SU-DHL-6 (cell line): ENCODE results near the gene REXO1.

Experiments
- H2AFZ ChIP-seq: fragments of 200-600 bp; sonication (generic); 2 replicates; pipeline ENCODE4 v1.6.1; 2014; ENCODE audit warnings: low read depth, mild to moderate bottlenecking, moderate library complexity, mixed read lengths, antibody characterized with exemption, low read length; ENCODE audit not compliant: severe bottlenecking
- H3F3A ChIP-seq: fragments of 200-600 bp; shearing (Covaris generic); 2 replicates; pipeline ENCODE4 v1.6.0; 2016; ENCODE audit warnings: antibody characterized with exemption, mild to moderate bottlenecking; ENCODE audit not compliant: insufficient read depth
- H3K27ac ChIP-seq: fragments of 200-600 bp; sonication (generic); 2 replicates; pipeline ENCODE4 v1.5.1; 2016; ENCODE audit warnings: low read depth, mild to moderate bottlenecking, low read length, moderate library complexity, mixed read lengths
- H3K27me3 ChIP-seq: fragments of 200-600 bp; sonication (generic), shearing (Covaris generic); 2 replicates; pipeline ENCODE4 v1.6.0; 2014; ENCODE audit warnings: mild to moderate bottlenecking, low read length
- H3K36me3 ChIP-seq: fragments of 200-600 bp; sonication (generic); 2 replicates; pipeline ENCODE4 v1.6.1; 2014; ENCODE audit warnings: mild to moderate bottlenecking, low read length, mixed read lengths
- H3K4me2 ChIP-seq: fragments of 300-600, 200-600 bp; shearing (Covaris generic), sonication (generic); 2 replicates; pipeline ENCODE4 v1.6.0; 2014; ENCODE audit warnings: low read length, low read depth, mild to moderate bottlenecking; ENCODE audit not compliant: poor library complexity, severe bottlenecking
- H3K4me3 ChIP-seq: fragments of 200-600 bp; sonication (generic); 2 replicates; pipeline ENCODE4 v1.5.1; 2014; ENCODE audit warnings: antibody characterized with exemption, low read length, mild to moderate bottlenecking, mixed read lengths; ENCODE audit not compliant: insufficient read depth, poor library complexity, severe bottlenecking
- H3K79me2 ChIP-seq: fragments of 200-600 bp; sonication (generic); 2 replicates; pipeline ENCODE4 v1.6.1; 2014; ENCODE audit warnings: mild to moderate bottlenecking, low read length, moderate library complexity; ENCODE audit not compliant: insufficient read depth
- H3K9ac ChIP-seq: fragments of 200-600 bp; sonication (generic); 2 replicates; pipeline ENCODE4 v1.7.0; 2014; ENCODE audit warnings: mild to moderate bottlenecking, low read length
- H3K9me2 ChIP-seq: fragments of 200-600 bp; sonication (generic); replicated peaks from 2 replicates; pipeline ENCODE4 v1.6.1; 2014; ENCODE audit warnings: low read length; ENCODE audit not compliant: insufficient read depth
- H3K9me3 ChIP-seq: fragments of 200-600 bp; sonication (generic); 2 replicates; pipeline ENCODE4 v1.6.1; 2014; ENCODE audit warnings: low read length, mixed read lengths; ENCODE audit not compliant: insufficient read depth
- H4K20me1 ChIP-seq: fragments of 200-600 bp; sonication (generic); 2 replicates; pipeline ENCODE4 v1.6.1; 2014; ENCODE audit warnings: low read depth, mild to moderate bottlenecking, antibody characterized with exemption, low read length, moderate library complexity, mixed read lengths
- EZH2phosphoT487 ChIP-seq: fragments of 200-600 bp; sonication (generic), shearing (Covaris generic); conservative IDR thresholded peaks from 2 replicates; pipeline ENCODE4 v1.6.1; 2018; ENCODE audit warnings: mild to moderate bottlenecking, antibody characterized with exemption, low read length, moderate library complexity, mixed read lengths
- TF ChIP-seq, protein P1 (sequence below): fragments of 200-600 bp; sonication (generic); IDR thresholded peaks from one replicate; pipeline ENCODE4 v1.5.1; 2017; ENCODE audit warnings: antibody characterized with exemption, mild to moderate bottlenecking, low read length, moderate library complexity; ENCODE audit not compliant: insufficient read depth, poor library complexity, severe bottlenecking

Gene REXO1

DNA sequence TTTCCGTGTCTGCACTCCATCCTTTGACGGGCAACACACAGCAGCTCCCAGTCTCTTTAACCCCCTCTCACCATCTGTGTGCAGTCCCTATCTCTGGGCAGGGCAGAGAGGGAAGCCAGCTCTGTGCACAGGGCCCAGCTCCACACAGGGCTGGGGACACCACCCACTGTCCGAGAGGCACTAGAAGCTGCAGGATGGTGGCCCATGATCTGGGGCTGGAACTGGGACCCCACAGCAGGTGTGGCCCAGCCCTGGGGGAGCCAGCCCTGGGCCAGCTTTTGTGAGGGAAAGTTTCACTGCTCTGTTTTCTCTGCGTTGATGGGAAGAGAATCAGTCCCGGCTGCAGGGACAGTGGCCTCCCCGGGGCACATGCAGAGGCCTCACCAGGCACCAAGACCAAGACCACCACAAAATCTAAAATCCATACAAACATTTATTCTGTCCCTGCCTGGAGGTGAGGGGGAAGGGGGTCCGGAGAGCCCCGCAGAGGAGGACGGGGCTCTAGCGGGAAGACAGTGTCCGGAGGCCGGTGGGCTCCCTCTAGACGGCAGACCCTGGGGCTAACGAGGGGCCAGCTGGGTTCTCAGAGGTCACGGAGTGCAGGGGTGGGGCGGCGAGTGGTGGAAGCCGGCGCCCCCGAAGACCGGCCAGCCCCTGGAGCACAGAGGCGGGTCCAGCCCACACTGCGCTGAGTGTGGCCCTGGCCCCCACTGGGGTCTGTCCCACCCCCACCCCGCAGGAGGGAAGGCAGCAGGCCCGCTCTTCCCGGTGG is 33.3 kb downstream of the REXO1 start:
- no peak for TF ChIP-seq EZH2phosphoT487
- TF ChIP-seq, protein P1, sequence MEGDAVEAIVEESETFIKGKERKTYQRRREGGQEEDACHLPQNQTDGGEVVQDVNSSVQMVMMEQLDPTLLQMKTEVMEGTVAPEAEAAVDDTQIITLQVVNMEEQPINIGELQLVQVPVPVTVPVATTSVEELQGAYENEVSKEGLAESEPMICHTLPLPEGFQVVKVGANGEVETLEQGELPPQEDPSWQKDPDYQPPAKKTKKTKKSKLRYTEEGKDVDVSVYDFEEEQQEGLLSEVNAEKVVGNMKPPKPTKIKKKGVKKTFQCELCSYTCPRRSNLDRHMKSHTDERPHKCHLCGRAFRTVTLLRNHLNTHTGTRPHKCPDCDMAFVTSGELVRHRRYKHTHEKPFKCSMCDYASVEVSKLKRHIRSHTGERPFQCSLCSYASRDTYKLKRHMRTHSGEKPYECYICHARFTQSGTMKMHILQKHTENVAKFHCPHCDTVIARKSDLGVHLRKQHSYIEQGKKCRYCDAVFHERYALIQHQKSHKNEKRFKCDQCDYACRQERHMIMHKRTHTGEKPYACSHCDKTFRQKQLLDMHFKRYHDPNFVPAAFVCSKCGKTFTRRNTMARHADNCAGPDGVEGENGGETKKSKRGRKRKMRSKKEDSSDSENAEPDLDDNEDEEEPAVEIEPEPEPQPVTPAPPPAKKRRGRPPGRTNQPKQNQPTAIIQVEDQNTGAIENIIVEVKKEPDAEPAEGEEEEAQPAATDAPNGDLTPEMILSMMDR: no peak
- H3K27ac ChIP-seq: no peak overlapping the region
- no peaks in the 10 kb centered on the region for H3K27me3 ChIP-seq
- no peak overlapping the region for H3K4me2 ChIP-seq
- H3K4me3 ChIP-seq: no peak overlapping the region
- no peak overlapping the region for H2AFZ ChIP-seq
- H3K9me3 ChIP-seq: no peaks in the 10 kb centered on the region
- H3K9ac ChIP-seq: no peak overlapping the region
- no peaks in the 10 kb centered on the region for H4K20me1 ChIP-seq
- no peaks in the 10 kb centered on the region for H3K79me2 ChIP-seq
- H3F3A ChIP-seq: 0 out of 2 replicates have a peak, but pooled peaks cover 5% of the 10 kb centered on the region
- H3K36me3 ChIP-seq: no peaks in the 10 kb centered on the region
- no peaks in the 10 kb centered on the region for H3K9me2 ChIP-seq

DNA sequence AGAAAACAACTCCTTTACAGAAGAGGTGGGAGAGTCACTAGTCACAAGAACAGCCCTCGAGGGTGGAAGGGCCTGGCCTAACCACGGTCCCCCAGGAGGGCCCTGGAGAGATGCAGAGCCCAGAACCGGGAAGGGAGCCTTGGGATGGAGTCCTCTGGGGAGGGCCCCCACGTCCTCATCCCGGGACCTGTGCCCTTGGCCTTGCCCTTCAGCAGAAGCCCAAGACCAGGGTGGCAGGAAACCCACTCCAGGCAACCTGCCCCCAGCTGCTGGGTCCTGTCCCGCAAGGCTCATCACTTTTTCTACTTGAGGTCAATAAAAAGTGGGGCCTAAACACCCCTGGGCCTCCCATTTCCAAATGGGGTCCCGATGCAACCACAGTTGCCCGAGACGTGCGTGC is 33.9 kb downstream of the REXO1 start:
- Histone ChIP-seq H4K20me1 (no peaks in the 10 kb centered on the region), H3K36me3 (no peaks in the 10 kb centered on the region), H3F3A (0 out of 2 replicates have a peak, but pooled peaks cover 5% of the 10 kb centered on the region), H3K27ac (no peak overlapping the region), H3K4me2 (no peak overlapping the region), H3K79me2 (no peaks in the 10 kb centered on the region), H3K4me3 (no peak overlapping the region), H3K9me3 (no peaks in the 10 kb centered on the region), H3K9me2 (no peaks in the 10 kb centered on the region), H2AFZ (no peak overlapping the region), H3K9ac (no peak overlapping the region), H3K27me3 (no peaks in the 10 kb centered on the region)
- no peak for TF ChIP-seq EZH2phosphoT487
- TF ChIP-seq, protein P1: no peak

DNA sequence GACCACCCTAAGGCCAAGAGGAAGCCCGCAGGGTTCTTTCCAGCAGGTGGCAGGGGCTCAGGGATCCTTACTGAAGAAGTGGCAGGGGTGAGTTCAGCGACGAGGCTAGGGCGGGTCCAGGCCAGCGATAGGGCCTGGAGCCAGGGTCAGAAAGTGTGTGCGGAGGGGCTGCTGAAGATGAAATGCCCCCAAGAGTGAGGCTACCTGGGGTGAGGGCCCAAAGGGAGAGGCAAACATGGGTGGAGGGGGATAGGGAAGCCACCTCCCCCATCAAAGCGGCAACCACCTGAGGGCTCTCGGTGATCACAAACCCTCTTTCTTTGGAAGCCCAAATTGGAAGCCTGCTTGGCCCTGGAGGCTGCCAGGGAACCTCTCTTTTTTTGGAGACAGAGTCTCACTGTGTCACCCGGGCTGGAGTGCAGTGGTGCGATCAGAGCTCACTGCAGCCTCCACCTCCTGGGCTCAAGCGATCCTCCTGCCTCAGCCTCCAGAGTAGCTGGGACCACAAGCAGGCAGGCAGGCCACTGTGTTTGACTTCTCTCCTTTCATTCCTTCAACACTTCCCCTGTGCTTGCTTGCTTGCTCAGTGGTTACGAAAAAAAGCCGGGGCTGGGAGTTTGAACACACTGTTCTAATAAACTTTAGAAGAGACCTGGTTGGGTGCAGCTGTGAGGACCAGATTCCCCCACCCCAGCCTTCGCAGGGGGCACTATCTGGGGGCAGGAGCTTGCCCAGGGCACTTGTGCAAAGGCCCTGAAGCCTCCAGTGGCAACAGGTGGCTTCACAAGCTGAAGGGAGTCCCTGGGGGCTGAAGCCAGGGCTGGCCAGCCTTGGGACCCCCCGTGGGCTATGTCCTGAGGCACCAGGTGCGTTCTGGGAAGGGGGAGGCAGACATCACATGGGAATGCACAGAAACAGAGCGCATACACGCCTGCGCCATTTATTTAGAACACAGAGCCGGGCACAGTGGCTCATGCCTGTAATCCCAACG is 34.8 kb downstream of the REXO1 start:
- no peaks in the 10 kb centered on the region for H3K9me3 ChIP-seq
- peak overlapping the region; percentile 54 for H3K4me3 ChIP-seq
- H3K9me2 ChIP-seq: no peaks in the 10 kb centered on the region
- no peaks in the 10 kb centered on the region for H4K20me1 ChIP-seq
- H3K4me2 ChIP-seq: peak overlapping the region; percentile 67
- no peaks in the 10 kb centered on the region for H3K27me3 ChIP-seq
- H3K9ac ChIP-seq: peak overlapping the region; percentile 52
- H3K79me2 ChIP-seq: no peaks in the 10 kb centered on the region
- H3K27ac ChIP-seq: no peak overlapping the region
- TF ChIP-seq, protein P1: no peak
- TF ChIP-seq EZH2phosphoT487: no peak
- no peak overlapping the region for H2AFZ ChIP-seq
- 0 out of 2 replicates have a peak, but pooled peaks cover 5% of the 10 kb centered on the region for H3F3A ChIP-seq
- H3K36me3 ChIP-seq: no peaks in the 10 kb centered on the region
